ENCODE measurements around the gene IGFL2. TPM values are rescaled to one million over a fixed set of nuclear protein-coding genes. Genes with fewer than 3 reads are reported as not detected.

IGFL2 gene
- polyA plus RNA-seq, 3 donors: not detected

DNA sequence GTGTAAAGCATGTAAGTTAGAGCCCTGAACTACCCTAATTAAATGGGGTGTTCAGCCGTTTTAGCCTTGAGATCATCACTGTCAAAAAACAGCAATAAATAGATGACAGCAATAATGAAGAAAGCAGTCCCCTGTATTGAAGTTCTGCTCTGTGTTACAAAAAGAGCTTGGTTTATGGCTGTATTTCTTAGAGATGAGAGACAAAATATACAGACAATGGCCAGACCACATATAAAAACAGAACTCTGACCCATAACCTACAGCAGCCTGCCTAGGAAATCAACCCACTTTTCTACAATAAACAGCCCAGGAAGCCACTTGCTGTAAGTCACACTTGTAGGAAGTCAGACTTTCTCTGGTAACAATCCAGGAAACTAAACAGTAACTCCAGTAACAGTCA, 34.3 kb upstream of the IGFL2 start:
- intact Hi-C loops (cut with micrococcal nuclease): no loop called here
- no peak for DNase-seq
- peaks cover 9 to 13% (median 13%) of the 10 kb centered on the region in 3 donors for H3K27me3 Mint-ChIP-seq (ENCODE audit: low read depth in 3 of 3)
- H3K4me3 Mint-ChIP-seq: no peak overlapping the region
- no CpG with 5 or more reads among the region's 1 CpG for WGBS (ENCODE audit: insufficient coverage)
- Histone ChIP-seq H2AFZ (ENCODE audit: insufficient read depth, low read depth, low read length, poor library complexity, severe bottlenecking) (no peak overlapping the region), H3K79me2 (ENCODE audit: insufficient read depth, low read length) (no peaks in the 10 kb centered on the region), H3K4me3 (replicated peaks in 1 of 3; ENCODE audit: low read depth in 2 of 3, low read length in 3 of 3) (no peak overlapping the region), H3K27ac (ENCODE audit: low read depth in 1 of 2, low read length in 2 of 2) (no peak overlapping the region), H3K4me2 (replicated peaks; ENCODE audit: extremely low read depth, low read length, poor library complexity, severe bottlenecking) (no peak overlapping the region), H4K20me1 (ENCODE audit: insufficient read depth, low read length) (no peaks in the 10 kb centered on the region), H3K27me3 (ENCODE audit: control insufficient read depth in 2 of 2, insufficient read depth in 2 of 2, low read length in 2 of 2) (peaks cover 4 to 8% of the 10 kb centered on the region in 2 donors), H3K9ac (ENCODE audit: insufficient read depth, low read length, poor library complexity, severe bottlenecking) (no peak overlapping the region), H3K9me3 (replicated peaks in 1 of 2; ENCODE audit: control insufficient read depth in 1 of 2, insufficient read depth in 1 of 2, low read length in 2 of 2) (no peaks in the 10 kb centered on the region), H3K4me1 (ENCODE audit: control insufficient read depth in 1 of 2, insufficient read depth in 2 of 2, low read length in 2 of 2) (no peaks in the 10 kb centered on the region), H3K36me3 (replicated peaks in 1 of 2; ENCODE audit: control insufficient read depth in 1 of 2, insufficient read depth in 2 of 2, low read length in 2 of 2) (no peaks in the 10 kb centered on the region)
- peaks cover 0 to 4% (median 0%) of the 10 kb centered on the region in 7 donors for H3K9me3 Mint-ChIP-seq
- TF ChIP-seq, protein P1, sequence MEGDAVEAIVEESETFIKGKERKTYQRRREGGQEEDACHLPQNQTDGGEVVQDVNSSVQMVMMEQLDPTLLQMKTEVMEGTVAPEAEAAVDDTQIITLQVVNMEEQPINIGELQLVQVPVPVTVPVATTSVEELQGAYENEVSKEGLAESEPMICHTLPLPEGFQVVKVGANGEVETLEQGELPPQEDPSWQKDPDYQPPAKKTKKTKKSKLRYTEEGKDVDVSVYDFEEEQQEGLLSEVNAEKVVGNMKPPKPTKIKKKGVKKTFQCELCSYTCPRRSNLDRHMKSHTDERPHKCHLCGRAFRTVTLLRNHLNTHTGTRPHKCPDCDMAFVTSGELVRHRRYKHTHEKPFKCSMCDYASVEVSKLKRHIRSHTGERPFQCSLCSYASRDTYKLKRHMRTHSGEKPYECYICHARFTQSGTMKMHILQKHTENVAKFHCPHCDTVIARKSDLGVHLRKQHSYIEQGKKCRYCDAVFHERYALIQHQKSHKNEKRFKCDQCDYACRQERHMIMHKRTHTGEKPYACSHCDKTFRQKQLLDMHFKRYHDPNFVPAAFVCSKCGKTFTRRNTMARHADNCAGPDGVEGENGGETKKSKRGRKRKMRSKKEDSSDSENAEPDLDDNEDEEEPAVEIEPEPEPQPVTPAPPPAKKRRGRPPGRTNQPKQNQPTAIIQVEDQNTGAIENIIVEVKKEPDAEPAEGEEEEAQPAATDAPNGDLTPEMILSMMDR (IDR thresholded peaks at IDR 0.05): no peak
- H3K27ac Mint-ChIP-seq: no peak overlapping the region
- H3K36me3 Mint-ChIP-seq: no peaks in the 10 kb centered on the region
- H3K4me1 Mint-ChIP-seq: no peaks in the 10 kb centered on the region

DNA sequence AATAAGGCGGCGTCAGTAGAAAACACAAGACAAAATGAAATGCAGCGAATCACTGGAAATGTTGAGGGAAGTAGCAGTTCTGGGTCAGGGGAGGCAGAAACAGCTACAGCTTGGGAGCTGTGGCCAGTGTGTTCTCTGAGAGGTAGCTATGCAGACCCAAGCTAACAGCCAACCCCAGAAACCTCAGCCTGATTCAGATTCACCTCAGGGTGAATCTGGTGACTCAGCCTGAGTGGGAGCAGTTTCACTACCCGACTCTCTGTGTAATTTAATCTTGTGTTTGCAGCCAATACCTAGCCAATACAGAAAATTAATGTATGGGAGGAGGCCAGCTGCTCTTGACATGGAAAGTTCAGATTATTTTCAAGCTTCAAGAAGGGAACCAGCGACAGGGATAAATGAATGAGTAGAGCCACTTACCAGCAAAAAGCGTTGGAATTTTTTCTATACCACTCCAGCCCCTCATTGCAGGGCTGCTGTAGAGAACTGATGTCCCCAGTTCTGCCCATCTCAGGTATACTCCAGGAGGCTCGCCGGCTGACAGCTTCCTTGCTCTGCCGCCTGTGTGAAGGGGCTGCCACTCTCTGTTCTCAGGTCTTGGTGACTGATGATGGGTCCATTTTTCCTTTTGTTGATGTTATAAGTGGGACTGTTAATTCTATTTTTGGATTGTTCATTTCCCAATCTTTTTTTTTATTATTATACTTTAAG, 32.5 kb upstream of the IGFL2 start:
- no peak overlapping the region for H3K4me3 Mint-ChIP-seq
- H2AFZ ChIP-seq (ENCODE audit: insufficient read depth, low read depth, low read length, poor library complexity, severe bottlenecking): no peak overlapping the region
- WGBS (ENCODE audit: insufficient coverage): 90% methylated on average over 3 of the region's 9 CpGs

More for the DNA sequence above, 32.5 kb upstream of the IGFL2 start:
- H3K27me3 Mint-ChIP-seq (ENCODE audit: low read depth in 3 of 3): peaks cover 11 to 15% (median 15%) of the 10 kb centered on the region in 3 donors
- no peak for DNase-seq
- Histone ChIP-seq H3K36me3 (replicated peaks in 1 of 2; ENCODE audit: control insufficient read depth in 1 of 2, insufficient read depth in 2 of 2, low read length in 2 of 2) (no peaks in the 10 kb centered on the region), H3K9ac (ENCODE audit: insufficient read depth, low read length, poor library complexity, severe bottlenecking) (no peak overlapping the region), H3K9me3 (replicated peaks in 1 of 2; ENCODE audit: control insufficient read depth in 1 of 2, insufficient read depth in 1 of 2, low read length in 2 of 2) (no peaks in the 10 kb centered on the region), H3K4me3 (replicated peaks in 1 of 3; ENCODE audit: low read depth in 2 of 3, low read length in 3 of 3) (no peak overlapping the region), H3K79me2 (ENCODE audit: insufficient read depth, low read length) (no peaks in the 10 kb centered on the region), H3K27ac (ENCODE audit: low read depth in 1 of 2, low read length in 2 of 2) (no peak overlapping the region), H3K4me1 (ENCODE audit: control insufficient read depth in 1 of 2, insufficient read depth in 2 of 2, low read length in 2 of 2) (no peaks in the 10 kb centered on the region), H3K4me2 (replicated peaks; ENCODE audit: extremely low read depth, low read length, poor library complexity, severe bottlenecking) (no peak overlapping the region), H3K27me3 (ENCODE audit: control insufficient read depth in 2 of 2, insufficient read depth in 2 of 2, low read length in 2 of 2) (peaks cover 4 to 8% of the 10 kb centered on the region in 2 donors), H4K20me1 (ENCODE audit: insufficient read depth, low read length) (no peaks in the 10 kb centered on the region)
- TF ChIP-seq, protein P1 (IDR thresholded peaks at IDR 0.05): no peak
- intact Hi-C loops (cut with micrococcal nuclease): no loop called here
- no peaks in the 10 kb centered on the region for H3K36me3 Mint-ChIP-seq
- no peak overlapping the region for H3K27ac Mint-ChIP-seq
- no peaks in the 10 kb centered on the region for H3K4me1 Mint-ChIP-seq
- peaks cover 0 to 2% (median 0%) of the 10 kb centered on the region in 7 donors for H3K9me3 Mint-ChIP-seq

All from CD14-positive monocyte (primary cell).